GM12872 (cell line): ENCODE results near the gene NMUR2.

ENCODE experiments used
- CTCF ChIP-seq: IDR thresholded peaks from 3 replicates; pipeline ENCODE4 v1.5.1; 2011; ENCODE audit warnings: low read depth, mild to moderate bottlenecking, low read length, moderate library complexity; ENCODE audit not compliant: insufficient read depth

NMUR2 gene

GRCh38 chr5:152355061-152355460 is 50.0 kb downstream of the NMUR2 start:
- TF ChIP-seq CTCF, result no peak

- no peak for TF ChIP-seq CTCF
Measured at GRCh38 chr5:152353001-152353400, 52.1 kb downstream of the NMUR2 start.

- TF ChIP-seq CTCF, result peak; percentile 98
Measured at GRCh38 chr5:152349683-152350526, 55.2 kb downstream of the NMUR2 start.
